HEK293 (cell line): ENCODE results near the gene MCEMP1.
A peak's percentile ranks its signal among the peaks of the same experiment; 100 is the strongest.

Experiments
- CTCF ChIA-PET: fragments of 350-600 bp; formaldehyde crosslinking; extraction: SDS; loops from one replicate; lab custom pipeline; 2021; ENCODE audit warnings: antibody characterized with exemption; lab: Yijun Ruan, JAX
- POLR2A ChIA-PET: fragments of 300-600 bp; formaldehyde crosslinking; extraction: SDS; loops from one replicate; lab custom pipeline; 2020; ENCODE audit warnings: antibody characterized with exemption, inconsistent platforms; lab: Yijun Ruan, JAX
- H3K27ac ChIP-seq: fragments of 200-500 bp; sonication (Bioruptor generic); 2 replicates; pipeline ENCODE4 v1.5.1; 2014; ENCODE audit warnings: low read depth, low read length, control low read depth, inconsistent platforms; ENCODE audit errors: extremely low read depth
- H3K36me3 ChIP-seq, 2 experiments: fragments of 200-500 bp in 1 of 2; sonication (Bioruptor generic) in 1 of 2; 1 replicate in 1 of 2; 2 replicates in 1 of 2; pipeline ENCODE4 v1.5.1; 2014 to 2017; ENCODE audit warnings: inconsistent platforms in 2 of 2, low read length in 2 of 2; ENCODE audit not compliant: control insufficient read depth in 2 of 2, insufficient read depth in 1 of 2
- H3K4me1 ChIP-seq: fragments of 200-500 bp; sonication (Bioruptor generic); 2 replicates; pipeline ENCODE4 v1.5.1; 2014; ENCODE audit warnings: mild to moderate bottlenecking, low read length, inconsistent platforms; ENCODE audit not compliant: control insufficient read depth, insufficient read depth
- H3K4me3 ChIP-seq: 2 replicates; pipeline ENCODE4 v1.5.1; 2011; ENCODE audit warnings: low read depth, mild to moderate bottlenecking, control low read depth, low read length, moderate library complexity
- H3K9me3 ChIP-seq: fragments of 200-500 bp; sonication (Bioruptor generic); 2 replicates; pipeline ENCODE4 v1.5.1; 2014; ENCODE audit warnings: low read depth, low read length, inconsistent platforms; ENCODE audit not compliant: control insufficient read depth, insufficient read depth
- HOXA7 ChIP-seq: sonication (generic); formaldehyde crosslinking; IDR thresholded peaks from 2 replicates; pipeline ENCODE4 v1.8.1; 2022; ENCODE audit warnings: missing genetic modification reagents, borderline replicate concordance
- REPIN1 ChIP-seq: fragments of 450-650 bp; formaldehyde crosslinking; IDR thresholded peaks from 2 replicates; pipeline ENCODE4 v1.5.1; 2017; ENCODE audit warnings: missing biosample characterization, missing genetic modification characterization, low read depth
- ZBTB17 ChIP-seq: fragments of 450-650 bp; formaldehyde crosslinking; IDR thresholded peaks from 2 replicates; pipeline ENCODE4 v1.5.1; 2016; ENCODE audit warnings: missing biosample characterization, missing genetic modification characterization
- ZNF138 ChIP-seq: fragments of 450-650 bp; formaldehyde crosslinking; IDR thresholded peaks from 2 replicates; pipeline ENCODE4 v1.5.1; 2016; ENCODE audit warnings: missing biosample characterization, missing genetic modification characterization, borderline replicate concordance
- ZNF221 ChIP-seq: fragments of 450-650 bp; formaldehyde crosslinking; IDR thresholded peaks from 2 replicates; pipeline ENCODE4 v1.5.1; 2017; ENCODE audit warnings: missing biosample characterization, missing genetic modification characterization, borderline replicate concordance
- ZNF37A ChIP-seq: fragments of 450-650 bp; IDR thresholded peaks from 2 replicates; pipeline ENCODE4 v1.5.1; 2018; ENCODE audit warnings: missing biosample characterization, missing genetic modification characterization
- ZNF610 ChIP-seq: fragments of 450-650 bp; formaldehyde crosslinking; IDR thresholded peaks from 2 replicates; pipeline ENCODE4 v1.5.1; 2016; ENCODE audit warnings: missing biosample characterization, missing genetic modification characterization, borderline replicate concordance
- ZNF621 ChIP-seq: fragments of 450-650 bp; formaldehyde crosslinking; IDR thresholded peaks from 2 replicates; pipeline ENCODE4 v1.5.1; 2017; ENCODE audit warnings: missing biosample characterization, missing genetic modification characterization
- ZNF768 ChIP-seq: fragments of 450-650 bp; formaldehyde crosslinking; IDR thresholded peaks from 2 replicates; pipeline ENCODE4 v1.5.1; 2018; ENCODE audit warnings: missing biosample characterization, mild to moderate bottlenecking, missing genetic modification characterization
- ZNF837 ChIP-seq: fragments of 450-650 bp; formaldehyde crosslinking; IDR thresholded peaks from 2 replicates; pipeline ENCODE4 v1.5.1; 2016; ENCODE audit warnings: missing biosample characterization, missing genetic modification characterization
- ZNF843 ChIP-seq: fragments of 450-650 bp; formaldehyde crosslinking; IDR thresholded peaks from 2 replicates; pipeline ENCODE4 v1.5.1; 2016; ENCODE audit warnings: missing biosample characterization, missing genetic modification characterization
- ZSCAN23 ChIP-seq: fragments of 450-650 bp; formaldehyde crosslinking; IDR thresholded peaks from 2 replicates; pipeline ENCODE4 v1.5.1; 2016; ENCODE audit warnings: missing biosample characterization, missing genetic modification characterization
- ZXDB ChIP-seq: fragments of 450-650 bp; formaldehyde crosslinking; IDR thresholded peaks from 2 replicates; pipeline ENCODE4 v1.5.1; 2016; ENCODE audit warnings: missing biosample characterization, missing genetic modification characterization
- TF ChIP-seq, protein P1 (sequence below): fragments of 450-650 bp; IDR thresholded peaks from 2 replicates; pipeline ENCODE4 v1.5.1; 2018; ENCODE audit warnings: missing biosample characterization, mild to moderate bottlenecking, missing genetic modification characterization
- TF ChIP-seq, protein P2 (sequence below): fragments of 450-650 bp; formaldehyde crosslinking; IDR thresholded peaks from 2 replicates; pipeline ENCODE4 v1.5.1; 2016; ENCODE audit warnings: missing biosample characterization, missing genetic modification characterization
- TF ChIP-seq, protein P3 (sequence below): fragments of 450-650 bp; formaldehyde crosslinking; IDR thresholded peaks from 2 replicates; pipeline ENCODE4 v1.5.1; 2016; ENCODE audit warnings: missing biosample characterization, missing genetic modification characterization
- TF ChIP-seq, protein P4 (sequence below): fragments of 450-650 bp; formaldehyde crosslinking; IDR thresholded peaks from 2 replicates; pipeline ENCODE4 v1.5.0; 2017; ENCODE audit warnings: missing biosample characterization, missing genetic modification characterization, borderline replicate concordance
- TF ChIP-seq, protein P5 (sequence below): fragments of 450-650 bp; formaldehyde crosslinking; IDR thresholded peaks from 2 replicates; pipeline ENCODE4 v1.5.1; 2016; ENCODE audit warnings: missing biosample characterization, missing genetic modification characterization
- TF ChIP-seq, protein P6 (sequence below): fragments of 450-650 bp; formaldehyde crosslinking; IDR thresholded peaks from 2 replicates; pipeline ENCODE4 v1.5.1; 2016; ENCODE audit warnings: missing biosample characterization, missing genetic modification characterization
- TF ChIP-seq, protein P7 (sequence below): sonication (generic); formaldehyde crosslinking; IDR thresholded peaks from 2 replicates; pipeline ENCODE4 v1.8.1; 2022; ENCODE audit warnings: mild to moderate bottlenecking, moderate library complexity, missing genetic modification reagents
- TF ChIP-seq, protein P8 (sequence below): fragments of 450-650 bp; formaldehyde crosslinking; IDR thresholded peaks from 2 replicates; pipeline ENCODE4 v1.5.1; 2016; ENCODE audit warnings: missing biosample characterization, missing genetic modification characterization

The MCEMP1 gene

DNA sequence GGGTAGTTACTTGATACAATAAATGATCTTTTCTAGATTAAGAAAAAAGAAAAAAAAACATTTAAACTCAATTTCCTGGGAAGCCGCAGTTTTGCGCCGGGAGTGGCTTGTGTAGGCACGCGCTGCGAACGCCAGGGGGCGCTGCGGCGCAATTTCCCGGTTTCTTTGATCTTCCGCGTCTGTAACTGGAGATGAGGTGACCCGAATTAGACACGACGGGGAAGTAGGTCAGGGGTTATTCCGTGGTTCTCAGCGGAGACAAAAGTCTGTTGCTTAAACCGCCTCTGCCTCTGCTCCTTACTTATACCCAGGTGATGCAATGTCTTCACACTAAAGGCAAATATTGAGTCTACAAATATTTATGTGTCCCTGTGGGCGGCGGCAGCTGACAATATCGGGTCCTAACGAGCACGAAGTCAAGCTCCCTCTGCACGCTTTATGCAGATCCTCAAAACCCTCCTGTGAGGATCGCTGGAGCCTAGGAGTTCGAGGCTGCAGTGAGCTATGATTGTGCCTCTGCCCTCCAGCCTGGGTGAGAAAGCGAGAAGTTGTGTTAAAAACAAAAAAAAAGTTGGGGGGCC is 24.7 kb upstream of the MCEMP1 start:
- Histone ChIP-seq H3K4me1 (no peaks in the 10 kb centered on the region), H3K27ac (no peak overlapping the region; the same call in 1 of the 2 replicates), H3K4me3 (peak overlapping the region; percentile 16; the same call in 1 of the 2 replicates), H3K36me3 (no peaks in the 10 kb centered on the region), H3K9me3 (no peaks in the 10 kb centered on the region)
- ChIA-PET CTCF (interaction anchor here (0.5 to 3.4 kb wide), 17 partner anchors 9 to 298 kb away, joined by 3 to 14 read pairs (median 4); partner anchors contain the start of genes CAMSAP3, MCEMP1 and TRAPPC5), POLR2A (interaction anchor here (0.6 kb wide), 1 partner anchor 66 kb away, joined by 7 read pairs; no protein-coding TSS in a partner anchor)
- no peak for TF ChIP-seq ZNF610 (tag by site-specific recombination)
- TF ChIP-seq ZNF221 (tag by site-specific recombination), result no peak
- no peak for TF ChIP-seq HOXA7
- TF ChIP-seq ZNF837 (tag by site-specific recombination), result no peak
- TF ChIP-seq, protein P1, sequence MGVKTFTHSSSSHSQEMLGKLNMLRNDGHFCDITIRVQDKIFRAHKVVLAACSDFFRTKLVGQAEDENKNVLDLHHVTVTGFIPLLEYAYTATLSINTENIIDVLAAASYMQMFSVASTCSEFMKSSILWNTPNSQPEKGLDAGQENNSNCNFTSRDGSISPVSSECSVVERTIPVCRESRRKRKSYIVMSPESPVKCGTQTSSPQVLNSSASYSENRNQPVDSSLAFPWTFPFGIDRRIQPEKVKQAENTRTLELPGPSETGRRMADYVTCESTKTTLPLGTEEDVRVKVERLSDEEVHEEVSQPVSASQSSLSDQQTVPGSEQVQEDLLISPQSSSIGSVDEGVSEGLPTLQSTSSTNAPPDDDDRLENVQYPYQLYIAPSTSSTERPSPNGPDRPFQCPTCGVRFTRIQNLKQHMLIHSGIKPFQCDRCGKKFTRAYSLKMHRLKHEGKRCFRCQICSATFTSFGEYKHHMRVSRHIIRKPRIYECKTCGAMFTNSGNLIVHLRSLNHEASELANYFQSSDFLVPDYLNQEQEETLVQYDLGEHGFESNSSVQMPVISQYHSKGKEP (tag by site-specific recombination), result no peak
- TF ChIP-seq ZNF621 (tag by site-specific recombination), result no peak
- TF ChIP-seq ZNF843 (tag by site-specific recombination), result peak; percentile 52; the same call in 1 of the 2 replicates
- TF ChIP-seq, protein P2, sequence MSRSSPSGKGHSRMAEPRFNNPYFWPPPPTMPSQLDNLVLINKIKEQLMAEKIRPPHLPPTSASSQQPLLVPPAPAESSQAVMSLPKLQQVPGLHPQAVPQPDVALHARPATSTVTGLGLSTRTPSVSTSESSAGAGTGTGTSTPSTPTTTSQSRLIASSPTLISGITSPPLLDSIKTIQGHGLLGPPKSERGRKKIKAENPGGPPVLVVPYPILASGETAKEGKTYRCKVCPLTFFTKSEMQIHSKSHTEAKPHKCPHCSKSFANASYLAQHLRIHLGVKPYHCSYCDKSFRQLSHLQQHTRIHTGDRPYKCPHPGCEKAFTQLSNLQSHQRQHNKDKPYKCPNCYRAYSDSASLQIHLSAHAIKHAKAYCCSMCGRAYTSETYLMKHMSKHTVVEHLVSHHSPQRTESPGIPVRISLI (tag by site-specific recombination), result peak; percentile 67; the same call in 1 of the 2 replicates
- TF ChIP-seq, protein P3, sequence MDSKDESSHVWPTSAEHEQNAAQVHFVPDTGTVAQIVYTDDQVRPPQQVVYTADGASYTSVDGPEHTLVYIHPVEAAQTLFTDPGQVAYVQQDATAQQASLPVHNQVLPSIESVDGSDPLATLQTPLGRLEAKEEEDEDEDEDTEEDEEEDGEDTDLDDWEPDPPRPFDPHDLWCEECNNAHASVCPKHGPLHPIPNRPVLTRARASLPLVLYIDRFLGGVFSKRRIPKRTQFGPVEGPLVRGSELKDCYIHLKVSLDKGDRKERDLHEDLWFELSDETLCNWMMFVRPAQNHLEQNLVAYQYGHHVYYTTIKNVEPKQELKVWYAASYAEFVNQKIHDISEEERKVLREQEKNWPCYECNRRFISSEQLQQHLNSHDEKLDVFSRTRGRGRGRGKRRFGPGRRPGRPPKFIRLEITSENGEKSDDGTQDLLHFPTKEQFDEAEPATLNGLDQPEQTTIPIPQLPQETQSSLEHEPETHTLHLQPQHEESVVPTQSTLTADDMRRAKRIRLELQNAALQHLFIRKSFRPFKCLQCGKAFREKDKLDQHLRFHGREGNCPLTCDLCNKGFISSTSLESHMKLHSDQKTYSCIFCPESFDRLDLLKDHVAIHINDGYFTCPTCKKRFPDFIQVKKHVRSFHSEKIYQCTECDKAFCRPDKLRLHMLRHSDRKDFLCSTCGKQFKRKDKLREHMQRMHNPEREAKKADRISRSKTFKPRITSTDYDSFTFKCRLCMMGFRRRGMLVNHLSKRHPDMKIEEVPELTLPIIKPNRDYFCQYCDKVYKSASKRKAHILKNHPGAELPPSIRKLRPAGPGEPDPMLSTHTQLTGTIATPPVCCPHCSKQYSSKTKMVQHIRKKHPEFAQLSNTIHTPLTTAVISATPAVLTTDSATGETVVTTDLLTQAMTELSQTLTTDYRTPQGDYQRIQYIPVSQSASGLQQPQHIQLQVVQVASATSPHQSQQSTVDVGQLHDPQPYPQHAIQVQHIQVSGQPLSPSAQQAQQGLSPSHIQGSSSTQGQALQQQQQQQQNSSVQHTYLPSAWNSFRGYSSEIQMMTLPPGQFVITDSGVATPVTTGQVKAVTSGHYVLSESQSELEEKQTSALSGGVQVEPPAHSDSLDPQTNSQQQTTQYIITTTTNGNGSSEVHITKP, result peak; percentile 54; the same call in 1 of the 2 replicates
- TF ChIP-seq, protein P4, sequence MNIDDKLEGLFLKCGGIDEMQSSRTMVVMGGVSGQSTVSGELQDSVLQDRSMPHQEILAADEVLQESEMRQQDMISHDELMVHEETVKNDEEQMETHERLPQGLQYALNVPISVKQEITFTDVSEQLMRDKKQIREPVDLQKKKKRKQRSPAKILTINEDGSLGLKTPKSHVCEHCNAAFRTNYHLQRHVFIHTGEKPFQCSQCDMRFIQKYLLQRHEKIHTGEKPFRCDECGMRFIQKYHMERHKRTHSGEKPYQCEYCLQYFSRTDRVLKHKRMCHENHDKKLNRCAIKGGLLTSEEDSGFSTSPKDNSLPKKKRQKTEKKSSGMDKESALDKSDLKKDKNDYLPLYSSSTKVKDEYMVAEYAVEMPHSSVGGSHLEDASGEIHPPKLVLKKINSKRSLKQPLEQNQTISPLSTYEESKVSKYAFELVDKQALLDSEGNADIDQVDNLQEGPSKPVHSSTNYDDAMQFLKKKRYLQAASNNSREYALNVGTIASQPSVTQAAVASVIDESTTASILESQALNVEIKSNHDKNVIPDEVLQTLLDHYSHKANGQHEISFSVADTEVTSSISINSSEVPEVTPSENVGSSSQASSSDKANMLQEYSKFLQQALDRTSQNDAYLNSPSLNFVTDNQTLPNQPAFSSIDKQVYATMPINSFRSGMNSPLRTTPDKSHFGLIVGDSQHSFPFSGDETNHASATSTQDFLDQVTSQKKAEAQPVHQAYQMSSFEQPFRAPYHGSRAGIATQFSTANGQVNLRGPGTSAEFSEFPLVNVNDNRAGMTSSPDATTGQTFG (tag by site-specific recombination), result no peak
- TF ChIP-seq REPIN1 (tag by site-specific recombination), result no peak
- TF ChIP-seq, protein P5, sequence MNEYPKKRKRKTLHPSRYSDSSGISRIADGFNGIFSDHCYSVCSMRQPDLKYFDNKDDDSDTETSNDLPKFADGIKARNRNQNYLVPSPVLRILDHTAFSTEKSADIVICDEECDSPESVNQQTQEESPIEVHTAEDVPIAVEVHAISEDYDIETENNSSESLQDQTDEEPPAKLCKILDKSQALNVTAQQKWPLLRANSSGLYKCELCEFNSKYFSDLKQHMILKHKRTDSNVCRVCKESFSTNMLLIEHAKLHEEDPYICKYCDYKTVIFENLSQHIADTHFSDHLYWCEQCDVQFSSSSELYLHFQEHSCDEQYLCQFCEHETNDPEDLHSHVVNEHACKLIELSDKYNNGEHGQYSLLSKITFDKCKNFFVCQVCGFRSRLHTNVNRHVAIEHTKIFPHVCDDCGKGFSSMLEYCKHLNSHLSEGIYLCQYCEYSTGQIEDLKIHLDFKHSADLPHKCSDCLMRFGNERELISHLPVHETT (tag by site-specific recombination), result peak; percentile 67; the same call in 1 of the 2 replicates
- TF ChIP-seq, protein P6, sequence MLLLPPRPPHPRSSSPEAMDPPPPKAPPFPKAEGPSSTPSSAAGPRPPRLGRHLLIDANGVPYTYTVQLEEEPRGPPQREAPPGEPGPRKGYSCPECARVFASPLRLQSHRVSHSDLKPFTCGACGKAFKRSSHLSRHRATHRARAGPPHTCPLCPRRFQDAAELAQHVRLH, result peak; percentile 50; the same call in 1 of the 2 replicates
- no peak for TF ChIP-seq ZNF138 (tag by site-specific recombination)
- no peak for TF ChIP-seq ZSCAN23
- peak; percentile 58 for TF ChIP-seq ZBTB17 (tag by site-specific recombination)
- TF ChIP-seq, protein P7, sequence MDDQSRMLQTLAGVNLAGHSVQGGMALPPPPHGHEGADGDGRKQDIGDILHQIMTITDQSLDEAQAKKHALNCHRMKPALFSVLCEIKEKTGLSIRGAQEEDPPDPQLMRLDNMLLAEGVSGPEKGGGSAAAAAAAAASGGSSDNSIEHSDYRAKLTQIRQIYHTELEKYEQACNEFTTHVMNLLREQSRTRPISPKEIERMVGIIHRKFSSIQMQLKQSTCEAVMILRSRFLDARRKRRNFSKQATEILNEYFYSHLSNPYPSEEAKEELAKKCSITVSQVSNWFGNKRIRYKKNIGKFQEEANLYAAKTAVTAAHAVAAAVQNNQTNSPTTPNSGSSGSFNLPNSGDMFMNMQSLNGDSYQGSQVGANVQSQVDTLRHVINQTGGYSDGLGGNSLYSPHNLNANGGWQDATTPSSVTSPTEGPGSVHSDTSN (CRISPR knock-in tag), result no peak
- TF ChIP-seq, protein P8, sequence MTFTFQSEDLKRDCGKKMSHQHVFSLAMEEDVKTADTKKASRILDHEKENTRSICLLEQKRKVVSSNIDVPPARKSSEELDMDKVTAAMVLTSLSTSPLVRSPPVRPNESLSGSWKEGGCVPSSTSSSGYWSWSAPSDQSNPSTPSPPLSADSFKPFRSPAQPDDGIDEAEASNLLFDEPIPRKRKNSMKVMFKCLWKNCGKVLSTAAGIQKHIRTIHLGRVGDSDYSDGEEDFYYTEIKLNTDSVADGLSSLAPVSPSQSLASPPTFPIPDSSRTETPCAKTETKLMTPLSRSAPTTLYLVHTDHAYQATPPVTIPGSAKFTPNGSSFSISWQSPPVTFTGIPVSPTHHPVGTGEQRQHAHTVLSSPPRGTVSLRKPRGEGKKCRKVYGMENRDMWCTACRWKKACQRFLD, result no peak
- TF ChIP-seq ZNF37A (tag by site-specific recombination), result no peak
- TF ChIP-seq ZNF768 (tag by site-specific recombination), result no peak
- TF ChIP-seq ZXDB, result peak; percentile 55; the same call in 1 of the 2 replicates
